Activated T-helper 2 cell treated with anti-CD3 and anti-CD28 coated beads, Interferon-gamma antibody, Interleukin-2, Interleukin-4, amounts not matched to agents 10 μg/mL and 5 μg/mL and 100 μg/mL, durations not matched to agents 14 hours and 24 hours and 36 hours (primary cell): ENCODE data around the gene CCNY. TPM values are rescaled to one million over a fixed set of nuclear protein-coding genes. Genes with fewer than 3 reads are reported as not detected.
A peak's percentile ranks its signal among the peaks of the same experiment; 100 is the strongest.

Experiments used
- DNase-seq: peaks from one replicate; pipeline ENCODE4 v3.0.0; 2021; ENCODE audit warnings: low spot score
- H3K27ac Mint-ChIP-seq: one replicate; pipeline ENCODE4 v1.8.0; 2021; ENCODE audit warnings: mixed read lengths
- H3K27me3 Mint-ChIP-seq: one replicate; pipeline ENCODE4 v1.8.0; 2021; ENCODE audit warnings: low read depth, mixed read lengths
- H3K36me3 Mint-ChIP-seq: one replicate; pipeline ENCODE4 v1.8.0; 2021; ENCODE audit warnings: low read depth, mixed read lengths
- H3K4me1 Mint-ChIP-seq: one replicate; pipeline ENCODE4 v1.8.0; 2021; ENCODE audit warnings: low read depth, mixed read lengths
- H3K4me3 Mint-ChIP-seq: one replicate; pipeline ENCODE4 v1.8.0; 2021; ENCODE audit warnings: low read depth, mild to moderate bottlenecking, moderate library complexity, mixed read lengths
- H3K9me3 Mint-ChIP-seq: one replicate; pipeline ENCODE4 v1.8.0; 2021; ENCODE audit warnings: mixed read lengths
- intact Hi-C: fragments of 100-400 bp; cut with micrococcal nuclease; formaldehyde crosslinking; loops from one replicate; pipeline ENCODE4 v1.15.1; 2023
- total RNA-seq: library from RNA; stranded (reverse); gene quantifications from 2 replicates; pipeline ENCODE4 v1.2.3, GENCODE V29; 2022

CCNY gene
- total RNA-seq, 1 donor from 2014 or later, result 60.4 TPM

GRCh38 chr10:35339942-35340341 lies 3.6 kb downstream of the CCNY start:
- H3K27me3 Mint-ChIP-seq, result no peaks in the 10 kb centered on the region
- intact Hi-C loops, result loop anchor here (1.0 to 10.0 kb wide), 8 partner anchors 39 to 345 kb away; partner anchors contain the start of gene CREM
- H3K4me3 Mint-ChIP-seq, result no peak overlapping the region
- peak overlapping the region; percentile 76 for H3K27ac Mint-ChIP-seq
- no peaks in the 10 kb centered on the region for H3K9me3 Mint-ChIP-seq
- H3K36me3 Mint-ChIP-seq, result peaks cover 23% of the 10 kb centered on the region
- DNase-seq, result no peak
- H3K4me1 Mint-ChIP-seq, result peaks cover 59% of the 10 kb centered on the region

GRCh38 chr10:35340975-35341374 lies 4.7 kb downstream of the CCNY start:
- Mint-ChIP-seq H3K27me3 (no peaks in the 10 kb centered on the region), H3K9me3 (no peaks in the 10 kb centered on the region), H3K4me3 (peak overlapping the region; percentile 1), H3K27ac (peak overlapping the region; percentile 78), H3K36me3 (peaks cover 25% of the 10 kb centered on the region), H3K4me1 (peaks cover 54% of the 10 kb centered on the region)
- DNase-seq, result no peak
- intact Hi-C loops, result loop anchor here (1.0 to 10.0 kb wide), 8 partner anchors 13 to 214 kb away; partner anchors contain the start of gene CREM

- Mint-ChIP-seq H3K4me1 (peaks cover 56% of the 10 kb centered on the region), H3K27ac (peak overlapping the region; percentile 78), H3K9me3 (no peaks in the 10 kb centered on the region), H3K4me3 (peak overlapping the region; percentile 19), H3K36me3 (peaks cover 25% of the 10 kb centered on the region), H3K27me3 (no peaks in the 10 kb centered on the region)
- DNase-seq, result peak; percentile 19
- intact Hi-C loops, result loop anchor here (1.0 to 10.0 kb wide), 7 partner anchors 13 to 215 kb away; partner anchors contain the start of gene CREM
Observed at GRCh38 chr10:35341521-35341920, 5.2 kb downstream of the CCNY start.

- intact Hi-C loops, result loop anchor here (10.0 kb wide), 1 partner anchor 203 kb away; no protein-coding TSS in a partner anchor
- Mint-ChIP-seq H3K36me3 (peaks cover 25% of the 10 kb centered on the region), H3K4me1 (peaks cover 60% of the 10 kb centered on the region), H3K9me3 (no peaks in the 10 kb centered on the region), H3K4me3 (peak overlapping the region; percentile 21), H3K27ac (peak overlapping the region; percentile 42), H3K27me3 (no peaks in the 10 kb centered on the region)
- no peak for DNase-seq
Observed at GRCh38 chr10:35342183-35342753, 6.0 kb downstream of the CCNY start.

DNA sequence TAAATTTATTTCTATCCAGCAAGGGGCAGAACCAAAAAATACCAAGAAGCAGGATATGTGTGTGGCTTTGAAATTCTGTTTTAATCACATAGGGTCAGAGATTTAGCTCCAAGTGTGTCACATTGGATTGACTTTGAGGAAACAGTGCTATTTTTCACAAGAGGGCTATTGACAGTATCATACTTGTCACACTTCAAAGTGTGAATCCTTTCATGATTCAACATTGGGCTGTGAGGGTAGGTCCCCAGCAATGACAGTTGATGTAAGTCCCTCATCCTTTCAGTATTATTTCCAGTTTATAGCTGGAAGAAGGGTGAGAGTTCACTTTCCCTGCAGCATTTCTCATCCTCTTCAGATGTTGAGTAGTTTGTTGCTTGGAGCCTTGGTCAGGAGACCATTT lies 7.4 kb downstream of the CCNY start:
- Mint-ChIP-seq H3K4me1 (peaks cover 59% of the 10 kb centered on the region), H3K27me3 (no peaks in the 10 kb centered on the region), H3K27ac (no peak overlapping the region), H3K9me3 (no peaks in the 10 kb centered on the region), H3K4me3 (no peak overlapping the region), H3K36me3 (peaks cover 16% of the 10 kb centered on the region)
- intact Hi-C loops, result loop anchor here (10.0 kb wide), 1 partner anchor 201 kb away; no protein-coding TSS in a partner anchor
- DNase-seq, result no peak

DNA sequence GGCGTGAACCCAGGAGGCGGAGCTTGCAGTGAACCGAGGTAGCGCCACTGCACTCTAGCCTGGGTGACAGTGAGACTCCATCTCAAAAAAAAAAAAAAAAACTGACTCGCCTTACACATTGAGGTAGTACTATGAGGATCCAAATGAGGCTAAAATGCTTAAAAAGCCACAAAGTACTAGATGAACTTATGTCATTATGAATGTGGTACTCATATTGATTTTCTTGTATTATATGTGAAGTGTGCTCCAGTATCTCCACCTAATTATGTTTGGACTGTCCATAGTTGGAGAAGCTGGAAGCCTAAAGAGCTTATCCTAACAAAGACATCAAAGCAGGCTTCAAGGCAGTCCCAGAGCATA lies 9.1 kb downstream of the CCNY start:
- intact Hi-C loops, result loop anchor here (10.0 kb wide), 1 partner anchor 199 kb away; no protein-coding TSS in a partner anchor
- H3K27ac Mint-ChIP-seq, result no peak overlapping the region
- peaks cover 16% of the 10 kb centered on the region for H3K36me3 Mint-ChIP-seq
- no peaks in the 10 kb centered on the region for H3K27me3 Mint-ChIP-seq
- DNase-seq, result no peak
- peaks cover 58% of the 10 kb centered on the region for H3K4me1 Mint-ChIP-seq
- no peak overlapping the region for H3K4me3 Mint-ChIP-seq
- no peaks in the 10 kb centered on the region for H3K9me3 Mint-ChIP-seq

DNA sequence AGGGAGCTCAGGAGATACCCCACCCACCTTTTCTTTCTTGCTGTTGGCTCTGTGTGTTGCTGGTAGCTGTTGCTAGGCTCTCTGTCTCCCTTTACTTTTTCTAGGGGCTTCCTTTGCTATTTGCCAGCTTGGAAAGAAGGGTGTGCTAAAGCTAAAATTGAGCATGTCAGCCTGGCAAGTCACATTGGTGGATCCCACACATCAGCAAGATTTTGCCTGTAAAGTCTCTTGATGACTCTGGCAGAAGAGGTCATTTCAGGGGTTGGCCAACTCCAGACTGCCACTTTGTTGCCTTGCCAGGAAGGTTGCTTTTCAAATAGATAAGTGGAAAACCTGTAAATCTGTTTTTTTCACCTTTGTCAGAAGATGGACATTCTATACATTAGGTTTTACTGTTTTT lies 9.9 kb downstream of the CCNY start:
- no peak for DNase-seq
- H3K4me3 Mint-ChIP-seq, result no peak overlapping the region
- peaks cover 16% of the 10 kb centered on the region for H3K36me3 Mint-ChIP-seq
- no peaks in the 10 kb centered on the region for H3K27me3 Mint-ChIP-seq
- no peak overlapping the region for H3K27ac Mint-ChIP-seq
- H3K4me1 Mint-ChIP-seq, result peaks cover 58% of the 10 kb centered on the region
- no peaks in the 10 kb centered on the region for H3K9me3 Mint-ChIP-seq
- intact Hi-C loops, result loop anchor here (10.0 kb wide), 1 partner anchor 199 kb away; no protein-coding TSS in a partner anchor

DNA sequence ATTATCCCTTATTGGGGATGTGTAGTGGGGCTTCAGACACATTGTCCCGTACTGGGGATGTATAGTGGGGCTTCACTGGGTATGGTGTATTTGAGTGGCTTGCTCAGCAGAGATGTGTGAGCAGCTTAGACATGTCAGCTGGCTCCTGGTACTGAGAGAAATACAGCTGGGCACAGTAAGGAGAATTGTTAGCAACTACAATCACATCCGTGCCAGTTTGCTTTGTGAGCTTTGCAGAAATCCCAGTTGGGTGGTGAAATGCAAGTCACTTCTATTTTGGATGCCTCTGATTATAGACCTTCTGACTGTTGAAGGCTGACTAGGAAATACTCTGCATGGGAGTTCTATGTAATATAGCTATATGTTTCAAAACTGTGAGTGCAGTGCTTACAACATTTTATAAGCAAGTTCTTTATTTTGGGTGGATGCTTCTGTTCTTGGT lies 10.8 kb downstream of the CCNY start:
- no peaks in the 10 kb centered on the region for H3K27me3 Mint-ChIP-seq
- peaks cover 16% of the 10 kb centered on the region for H3K36me3 Mint-ChIP-seq
- no peak overlapping the region for H3K27ac Mint-ChIP-seq
- no peak overlapping the region for H3K4me3 Mint-ChIP-seq
- intact Hi-C loops, result loop anchor here (10.0 kb wide), 1 partner anchor 198 kb away; no protein-coding TSS in a partner anchor
- no peaks in the 10 kb centered on the region for H3K9me3 Mint-ChIP-seq
- H3K4me1 Mint-ChIP-seq, result peaks cover 56% of the 10 kb centered on the region
- DNase-seq, result no peak

DNA sequence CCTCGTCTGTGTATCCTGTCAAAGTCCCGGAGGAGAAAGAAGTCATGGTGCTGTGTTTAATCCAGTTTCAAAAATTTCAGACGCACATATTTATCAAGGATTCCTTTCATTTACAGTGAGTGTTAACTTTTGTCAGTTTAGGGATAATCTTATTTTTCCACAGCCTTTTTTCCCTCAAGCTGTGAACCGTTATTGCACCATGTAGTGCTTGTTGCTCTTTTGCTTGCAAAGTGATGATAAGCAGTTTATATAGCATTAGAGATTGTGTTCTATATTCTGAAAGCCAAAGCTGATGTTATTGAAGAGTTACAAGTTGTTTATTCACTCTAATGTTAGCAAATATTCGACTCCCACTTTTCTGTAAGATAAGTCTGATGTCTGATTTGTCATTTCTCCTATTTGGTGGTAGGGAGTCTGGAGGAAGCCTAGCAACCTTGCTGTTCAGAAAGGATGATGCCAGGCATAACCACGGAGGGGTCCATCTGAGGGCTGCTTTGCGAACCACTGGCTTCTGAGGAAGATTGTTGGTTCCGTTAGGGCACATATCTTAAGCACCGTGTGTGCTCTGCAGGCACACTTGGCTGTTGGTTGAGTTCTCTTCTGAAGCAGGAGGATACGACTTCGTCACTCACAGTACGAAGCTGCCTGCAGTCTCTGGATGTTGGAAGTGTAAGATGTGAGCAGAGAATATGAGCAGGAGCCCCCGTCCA lies 11.7 kb downstream of the CCNY start:
- intact Hi-C loops, result loop anchor here (10.0 kb wide), 1 partner anchor 197 kb away; no protein-coding TSS in a partner anchor
- peaks cover 60% of the 10 kb centered on the region for H3K4me1 Mint-ChIP-seq
- no peak for DNase-seq

GRCh38 chr10:35348609-35349388 lies 12.5 kb downstream of the CCNY start:
- Mint-ChIP-seq H3K27me3 (no peaks in the 10 kb centered on the region), H3K36me3 (peaks cover 10% of the 10 kb centered on the region), H3K4me3 (no peak overlapping the region), H3K4me1 (peaks cover 61% of the 10 kb centered on the region), H3K27ac (no peak overlapping the region), H3K9me3 (no peaks in the 10 kb centered on the region)
- intact Hi-C loops, result loop anchor here (10.0 kb wide), 1 partner anchor 196 kb away; no protein-coding TSS in a partner anchor
- DNase-seq, result no peak

More for the DNA sequence above, 11.7 kb downstream of the CCNY start:
- Mint-ChIP-seq H3K4me3 (no peak overlapping the region), H3K27me3 (no peaks in the 10 kb centered on the region), H3K9me3 (no peaks in the 10 kb centered on the region), H3K27ac (no peak overlapping the region), H3K36me3 (peaks cover 10% of the 10 kb centered on the region)

GRCh38 chr10:35349389-35349915 lies 13.1 kb downstream of the CCNY start:
- Mint-ChIP-seq H3K4me3 (no peak overlapping the region), H3K27me3 (no peaks in the 10 kb centered on the region), H3K27ac (no peak overlapping the region), H3K4me1 (peaks cover 61% of the 10 kb centered on the region), H3K9me3 (no peaks in the 10 kb centered on the region), H3K36me3 (peaks cover 7% of the 10 kb centered on the region)
- no peak for DNase-seq
- intact Hi-C loops, result loop anchor here (10.0 kb wide), 1 partner anchor 195 kb away; no protein-coding TSS in a partner anchor

GRCh38 chr10:35351021-35351420 lies 14.7 kb downstream of the CCNY start:
- no peak overlapping the region for H3K27ac Mint-ChIP-seq
- H3K9me3 Mint-ChIP-seq, result no peaks in the 10 kb centered on the region
- H3K27me3 Mint-ChIP-seq, result no peaks in the 10 kb centered on the region
- H3K4me1 Mint-ChIP-seq, result peaks cover 66% of the 10 kb centered on the region
- no peak for DNase-seq
- intact Hi-C loops, result no loop called here
- H3K36me3 Mint-ChIP-seq, result no peaks in the 10 kb centered on the region
- no peak overlapping the region for H3K4me3 Mint-ChIP-seq
